A673 (cell line): ENCODE measurements around the gene AFAP1. TPM values are rescaled to one million over a fixed set of nuclear protein-coding genes. Genes with fewer than 3 reads are reported as not detected.

Source experiments
- BruUV-seq: library from RNA; stranded (reverse); fragments of 400-500 nt; replicated peaks from 2 replicates; lab custom pipeline; 2021; lab: Mats Ljungman, UMichigan
- CTCF ChIA-PET: fragments of 300-600 bp; sonication (Branson Sonifier 250); formaldehyde crosslinking; loops from one replicate; lab custom pipeline; 2022; ENCODE audit warnings: antibody characterized with exemption; lab: Charles Lee
- POLR2A ChIA-PET: fragments of 300-600 bp; sonication (Branson Sonifier 250); formaldehyde crosslinking; loops from one replicate; lab custom pipeline; 2022; ENCODE audit warnings: antibody characterized with exemption; ENCODE audit not compliant: low non-redundant PET; lab: Charles Lee
- DNase-seq: peaks from one replicate; pipeline ENCODE4 v3.0.0-alpha.2; 2015; ENCODE audit warnings: low spot score
- H3K27ac ChIP-seq: fragments of 200-600 bp; sonication (generic); 2 replicates; pipeline ENCODE4 v1.5.1; 2016; ENCODE audit warnings: mixed run types, low read depth, mild to moderate bottlenecking, mixed read lengths, antibody characterized with exemption, low read length; ENCODE audit not compliant: poor library complexity, severe bottlenecking
- H3K27me3 ChIP-seq: fragments of 200-600 bp; sonication (generic); replicated peaks from 2 replicates; pipeline ENCODE4 v1.6.1; 2017; ENCODE audit warnings: mixed run types, low read depth, mild to moderate bottlenecking, mixed read lengths, antibody characterized with exemption, low read length; ENCODE audit not compliant: insufficient read depth, poor library complexity
- H3K36me3 ChIP-seq: fragments of 200-600 bp; sonication (generic); 2 replicates; pipeline ENCODE4 v1.6.1; 2016; ENCODE audit warnings: mixed run types, mild to moderate bottlenecking, mixed read lengths, antibody characterized with exemption, low read length; ENCODE audit not compliant: insufficient read depth, poor library complexity, severe bottlenecking
- H3K4me1 ChIP-seq: fragments of 200-600 bp; sonication (generic); 2 replicates; pipeline ENCODE4 v1.6.1; 2017; ENCODE audit warnings: mixed run types, mild to moderate bottlenecking, mixed read lengths, antibody characterized with exemption, low read length; ENCODE audit not compliant: insufficient read depth, poor library complexity, severe bottlenecking
- H3K4me3 ChIP-seq: fragments of 200-600 bp; sonication (generic); 2 replicates; pipeline ENCODE4 v1.5.1; 2016; ENCODE audit warnings: low read depth, mixed run types, mild to moderate bottlenecking, mixed read lengths, low read length; ENCODE audit not compliant: poor library complexity, severe bottlenecking
- H3K9me3 ChIP-seq: fragments of 200-600 bp; sonication (generic); 2 replicates; pipeline ENCODE4 v1.6.1; 2016; ENCODE audit warnings: mixed run types, low read depth, mild to moderate bottlenecking, mixed read lengths, antibody characterized with exemption, low read length; ENCODE audit not compliant: poor library complexity, severe bottlenecking
- CTCF ChIP-seq: fragments of 300-800, 200-600 bp; sonication (generic); conservative IDR thresholded peaks from 2 replicates; pipeline ENCODE4 v1.5.1; 2017; ENCODE audit warnings: low read depth, mild to moderate bottlenecking, antibody characterized with exemption, low read length, moderate library complexity, mixed read lengths
- EZH2 ChIP-seq: fragments of 200-600 bp; sonication (generic); IDR thresholded peaks from 2 replicates; pipeline ENCODE4 v1.6.1; 2017; ENCODE audit warnings: borderline replicate concordance, low read depth, mild to moderate bottlenecking, mixed read lengths, antibody characterized with exemption, low read length; ENCODE audit not compliant: poor library complexity, severe bottlenecking
- intact Hi-C: fragments of 100-400 bp; cut with micrococcal nuclease; formaldehyde crosslinking; loops from one replicate; pipeline ENCODE4 v1.10.0; 2022; ENCODE audit not compliant: unreplicated experiment
- total RNA-seq: library from RNA; stranded (reverse); gene quantifications from 2 replicates; pipeline ENCODE4 v1.2.3, GENCODE V29; 2021

AFAP1 gene
- total RNA-seq, 1 experiment from 2014 or later, result 42.6 TPM

GRCh38 chr4:7978489-7978888 is 38.8 kb upstream of the AFAP1 start:
- intact Hi-C loops, result no loop called here

DNA sequence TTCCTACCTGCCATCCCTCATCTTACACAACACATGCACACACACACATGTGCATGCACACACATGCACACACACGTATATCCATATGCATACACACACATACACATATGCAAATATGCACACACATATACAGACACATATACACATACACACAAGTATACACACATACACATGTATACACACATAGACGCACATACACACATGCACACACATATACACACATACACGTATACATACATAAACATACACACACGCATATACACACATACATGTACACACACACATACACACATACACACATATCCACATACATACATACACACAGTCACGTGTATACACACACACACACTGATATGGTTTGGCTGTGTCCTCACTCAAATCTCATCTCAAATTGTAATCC is 37.0 kb upstream of the AFAP1 start:
- H3K27me3 ChIP-seq, result no peaks in the 10 kb centered on the region
- H3K4me3 ChIP-seq, result no peak overlapping the region
- BruUV-seq, result no TSS peak
- H3K27ac ChIP-seq, result no peak overlapping the region
- intact Hi-C loops, result no loop called here
- H3K36me3 ChIP-seq, result no peaks in the 10 kb centered on the region
- peaks cover 9% of the 10 kb centered on the region for H3K4me1 ChIP-seq
- no peaks in the 10 kb centered on the region for H3K9me3 ChIP-seq
- ChIA-PET CTCF (no interaction called here), POLR2A (no interaction called here)
- no peak for DNase-seq
- TF ChIP-seq CTCF (no peak), EZH2 (no peak)

More at GRCh38 chr4:7978489-7978888, 38.8 kb upstream of the AFAP1 start:
- Histone ChIP-seq H3K36me3 (no peaks in the 10 kb centered on the region), H3K4me3 (no peak overlapping the region), H3K27ac (no peak overlapping the region), H3K9me3 (no peaks in the 10 kb centered on the region), H3K4me1 (peaks cover 9% of the 10 kb centered on the region), H3K27me3 (no peaks in the 10 kb centered on the region)
- no peak for DNase-seq
- no TSS peak for BruUV-seq
- ChIA-PET POLR2A (no interaction called here), CTCF (interaction anchor here (1.1 kb wide), 1 partner anchor 174 kb away, joined by 5 read pairs; no protein-coding TSS in a partner anchor)
- no peak for TF ChIP-seq EZH2
- no peak for TF ChIP-seq CTCF

GRCh38 chr4:7976025-7976424 is 36.4 kb upstream of the AFAP1 start:
- TF ChIP-seq EZH2 (no peak), CTCF (no peak)

More at GRCh38 chr4:7976025-7976424, 36.4 kb upstream of the AFAP1 start:
- ChIA-PET POLR2A (no interaction called here), CTCF (no interaction called here)
- intact Hi-C loops, result no loop called here
- no peaks in the 10 kb centered on the region for H3K27me3 ChIP-seq
- no peaks in the 10 kb centered on the region for H3K9me3 ChIP-seq
- no peak for DNase-seq
- no peaks in the 10 kb centered on the region for H3K36me3 ChIP-seq
- no peak overlapping the region for H3K4me3 ChIP-seq
- no peak overlapping the region for H3K27ac ChIP-seq
- no TSS peak for BruUV-seq
- peaks cover 11% of the 10 kb centered on the region for H3K4me1 ChIP-seq
